ENCODE measurements around the gene RNF151.

GRCh38 chr16:1990101-1990350, 23.4 kb downstream of the RNF151 start:
- TF ChIP-seq, protein P1, sequence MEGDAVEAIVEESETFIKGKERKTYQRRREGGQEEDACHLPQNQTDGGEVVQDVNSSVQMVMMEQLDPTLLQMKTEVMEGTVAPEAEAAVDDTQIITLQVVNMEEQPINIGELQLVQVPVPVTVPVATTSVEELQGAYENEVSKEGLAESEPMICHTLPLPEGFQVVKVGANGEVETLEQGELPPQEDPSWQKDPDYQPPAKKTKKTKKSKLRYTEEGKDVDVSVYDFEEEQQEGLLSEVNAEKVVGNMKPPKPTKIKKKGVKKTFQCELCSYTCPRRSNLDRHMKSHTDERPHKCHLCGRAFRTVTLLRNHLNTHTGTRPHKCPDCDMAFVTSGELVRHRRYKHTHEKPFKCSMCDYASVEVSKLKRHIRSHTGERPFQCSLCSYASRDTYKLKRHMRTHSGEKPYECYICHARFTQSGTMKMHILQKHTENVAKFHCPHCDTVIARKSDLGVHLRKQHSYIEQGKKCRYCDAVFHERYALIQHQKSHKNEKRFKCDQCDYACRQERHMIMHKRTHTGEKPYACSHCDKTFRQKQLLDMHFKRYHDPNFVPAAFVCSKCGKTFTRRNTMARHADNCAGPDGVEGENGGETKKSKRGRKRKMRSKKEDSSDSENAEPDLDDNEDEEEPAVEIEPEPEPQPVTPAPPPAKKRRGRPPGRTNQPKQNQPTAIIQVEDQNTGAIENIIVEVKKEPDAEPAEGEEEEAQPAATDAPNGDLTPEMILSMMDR (IDR thresholded peaks at IDR 0.05; ENCODE audit: low read depth, low read length, poor library complexity, severe bottlenecking): no peak
- TF ChIP-seq EZH2phosphoT487 (IDR thresholded peaks at IDR 0.05; ENCODE audit: borderline replicate concordance, low read length): no peak

All from DOHH2 (cell line).